Activated CD4-positive, alpha-beta T cell treated with anti-CD3 and anti-CD28 coated beads for 48 hours (primary cell): Measurements from ENCODE around the gene CAMK2B.

Source experiments
- DNase-seq: peaks from one replicate; pipeline ENCODE4 v3.0.0-alpha.2; 2020

The CAMK2B gene

DNA sequence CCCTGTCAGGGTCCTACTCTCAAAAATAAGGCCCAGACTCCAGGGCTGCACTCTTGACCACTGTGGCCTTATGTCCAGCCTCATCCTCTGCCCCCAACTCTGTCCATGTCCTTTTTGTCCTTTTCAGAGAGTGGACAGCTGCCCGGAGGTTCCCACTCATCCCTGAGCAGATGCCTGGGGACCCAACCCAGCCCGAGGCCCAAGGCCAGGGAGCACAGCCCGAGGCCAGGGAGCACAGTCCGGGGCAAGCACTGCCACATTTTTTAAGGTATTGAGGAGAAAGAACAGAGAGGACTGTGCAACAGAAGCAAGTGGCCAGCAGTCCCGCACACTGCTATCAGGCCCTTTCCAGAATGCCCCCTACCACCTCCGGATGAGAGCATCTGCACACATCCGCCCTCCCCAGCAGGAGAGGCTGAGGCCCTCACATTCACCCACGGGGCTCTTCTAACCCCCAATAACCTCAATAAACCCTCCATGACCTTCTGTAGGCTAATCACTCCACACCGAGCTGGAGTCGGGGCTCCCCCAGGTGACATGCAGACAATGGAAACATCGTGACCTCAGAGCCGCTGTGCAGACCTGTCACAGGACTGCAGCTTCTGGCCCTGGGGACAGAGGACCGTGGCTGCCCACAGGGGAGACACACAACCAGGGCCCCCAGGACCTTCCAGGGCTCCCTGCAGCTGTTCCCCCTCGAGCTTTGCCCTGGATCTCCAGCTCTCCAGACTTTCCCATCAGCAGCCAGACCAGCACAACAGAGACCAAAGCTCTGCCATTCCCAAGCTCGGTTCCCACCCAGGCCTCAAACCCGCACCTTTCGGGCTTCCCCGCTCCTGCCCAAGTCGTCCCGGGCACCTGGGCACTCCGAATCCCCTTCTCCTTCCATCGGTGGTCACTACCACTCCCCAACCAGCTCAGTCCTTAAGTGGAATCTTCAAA lies 51.4 kb downstream of the CAMK2B start:
- no peak for DNase-seq

DNA sequence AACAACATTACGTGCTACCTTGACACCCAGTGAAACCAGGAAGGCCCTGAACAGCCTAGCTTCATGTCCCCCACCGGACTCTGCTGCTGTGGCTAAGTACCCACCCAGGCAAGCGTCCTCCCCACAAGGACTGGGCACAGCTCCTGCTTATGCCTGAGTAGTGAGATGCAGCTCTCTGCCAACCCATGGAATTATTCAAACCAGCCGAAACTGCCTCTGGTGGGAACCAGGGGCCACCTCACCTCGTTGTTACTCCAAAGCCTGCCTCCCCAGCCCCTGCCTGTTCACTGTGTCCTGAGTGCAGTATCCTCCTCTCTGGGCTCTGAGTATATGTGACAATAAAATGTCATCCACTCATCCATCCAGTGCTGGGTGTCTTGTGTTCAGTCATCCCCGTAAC lies 52.4 kb downstream of the CAMK2B start:
- no peak for DNase-seq

DNA sequence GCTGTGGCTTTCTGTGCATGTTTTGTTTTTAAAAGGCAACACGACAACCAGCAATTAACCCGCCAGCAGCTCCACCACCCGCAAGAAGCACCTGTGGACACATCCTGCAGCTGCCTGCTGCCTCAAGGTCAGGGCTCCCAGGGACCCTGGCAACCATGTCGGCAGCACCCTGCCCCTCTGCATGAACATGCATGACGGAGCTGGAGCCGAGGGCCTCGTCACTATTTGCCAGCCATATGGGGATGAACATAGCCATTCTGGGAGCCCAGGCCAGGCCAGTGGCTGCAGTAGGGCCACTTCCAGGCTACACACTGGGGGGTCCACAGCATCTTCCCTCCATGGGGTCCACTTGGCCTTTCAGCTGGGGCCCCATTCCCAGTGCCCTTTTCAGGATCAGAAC lies 52.9 kb downstream of the CAMK2B start:
- DNase-seq: no peak

DNA sequence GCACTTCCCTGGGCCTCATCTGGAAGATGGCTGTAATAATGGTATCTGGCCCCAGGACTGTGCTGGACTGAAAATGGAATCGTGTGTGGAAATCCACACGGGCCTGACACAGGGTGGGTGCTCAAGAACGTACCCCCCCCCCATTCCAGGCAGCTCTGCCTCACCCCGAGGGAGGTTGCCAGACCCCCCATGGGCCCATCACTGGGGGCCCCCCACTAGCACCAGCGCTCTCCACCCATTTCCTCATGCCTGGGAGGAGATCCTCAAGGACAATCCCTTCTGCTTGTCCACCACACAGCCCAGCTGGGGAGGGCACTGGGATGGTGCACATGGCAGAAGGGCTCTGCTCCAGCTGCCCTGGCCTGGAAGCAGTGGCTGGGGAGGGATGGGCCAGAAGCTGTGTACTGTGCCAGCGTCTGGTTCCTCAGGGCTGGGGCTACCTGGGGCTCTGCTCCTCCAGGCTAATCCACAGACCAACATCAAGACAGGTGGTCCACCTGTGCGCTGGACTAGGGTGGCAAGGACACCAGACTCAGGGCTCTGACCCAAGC lies 55.4 kb downstream of the CAMK2B start:
- no peak for DNase-seq

DNA sequence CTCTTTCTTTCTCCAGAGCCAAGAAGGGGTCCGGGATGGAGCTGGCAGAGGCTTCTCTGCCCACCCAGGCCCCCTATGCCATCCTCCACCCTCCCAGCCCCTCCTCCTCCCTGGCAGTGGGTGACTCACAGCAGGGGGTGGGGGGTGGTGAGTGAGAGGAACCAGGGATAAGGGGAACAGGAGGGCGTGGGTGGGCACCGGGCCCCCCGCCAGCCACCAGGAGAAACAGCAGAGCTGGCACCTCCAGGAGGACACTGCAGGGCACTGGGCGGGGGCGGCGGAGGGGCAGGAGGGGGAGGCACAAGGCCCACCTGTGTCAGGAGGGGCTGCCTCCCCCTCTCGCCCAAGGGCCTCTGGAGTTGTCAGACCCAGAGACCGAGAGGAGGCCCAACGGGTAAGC lies 56.0 kb downstream of the CAMK2B start:
- DNase-seq: no peak

DNA sequence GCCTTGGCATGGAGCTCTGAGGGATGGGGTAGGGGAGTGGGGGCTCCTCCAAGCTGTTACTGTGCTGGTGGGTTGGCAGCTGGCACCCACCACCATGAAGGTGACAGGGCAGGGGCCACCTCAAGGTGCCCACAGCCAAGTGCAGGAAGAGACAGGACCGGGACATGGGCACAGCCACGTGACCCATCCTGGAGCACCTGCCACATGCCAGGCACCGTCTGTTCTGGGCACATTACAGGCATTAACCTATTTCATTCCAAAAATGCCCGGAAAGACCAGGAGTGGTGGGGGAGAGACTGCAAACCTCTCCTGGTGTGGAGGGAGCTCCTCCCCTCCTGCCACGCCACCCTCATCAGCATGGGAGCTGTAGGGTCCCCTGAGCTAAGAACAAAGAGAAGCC lies 56.7 kb downstream of the CAMK2B start:
- no peak for DNase-seq

DNA sequence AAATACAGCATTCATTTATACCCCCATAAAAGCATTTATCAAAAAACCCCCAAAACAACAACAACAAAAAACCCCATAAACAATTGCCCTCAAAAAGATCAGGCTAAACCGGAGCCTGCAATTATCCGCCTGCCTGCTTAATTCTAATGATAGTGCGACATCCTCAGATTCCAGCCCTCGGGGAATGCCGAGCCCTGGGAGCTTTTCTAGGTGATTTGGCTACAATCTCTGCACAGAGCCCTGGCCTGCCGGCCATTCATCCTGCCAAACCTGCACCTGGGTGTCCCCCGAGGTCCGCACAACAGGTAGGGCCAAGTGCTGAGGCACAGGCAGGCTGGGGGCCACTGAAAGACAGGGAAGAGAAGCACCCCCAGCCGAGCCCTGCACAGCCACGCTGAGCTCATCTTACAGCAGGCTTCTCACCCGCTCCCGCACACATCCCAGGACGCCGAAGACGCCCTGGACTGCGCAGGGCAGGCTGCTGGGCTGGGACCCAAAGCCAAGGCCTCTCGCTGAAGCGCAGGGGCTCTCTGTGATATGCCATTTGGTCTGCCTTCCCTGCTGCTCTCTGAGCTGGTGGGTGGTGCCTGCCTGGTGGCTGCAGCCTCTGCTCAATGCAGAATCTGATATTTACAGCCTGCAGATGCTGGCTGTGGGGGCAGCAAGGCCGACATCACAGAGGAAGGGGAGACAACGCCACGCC lies 57.5 kb downstream of the CAMK2B start:
- DNase-seq: no peak

DNA sequence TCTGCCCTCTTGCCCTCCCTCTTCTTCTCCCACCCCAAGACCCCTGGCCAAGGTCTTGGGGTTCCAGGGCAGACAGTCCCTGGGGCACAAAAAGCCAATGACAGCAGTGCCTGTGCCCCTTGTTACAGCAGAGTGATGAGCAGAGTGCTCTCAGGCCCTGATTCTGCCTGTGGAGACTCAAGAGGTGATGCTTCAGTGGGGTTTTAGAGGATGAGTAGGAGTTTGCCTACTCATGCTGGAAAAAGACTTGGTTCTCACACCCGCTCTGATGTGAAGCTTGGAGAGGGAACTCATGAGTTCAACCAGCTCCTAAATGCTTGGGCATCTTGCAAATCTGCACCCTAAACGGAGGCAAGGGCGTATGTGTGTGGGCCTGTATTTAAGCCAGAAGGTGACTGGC lies 58.2 kb downstream of the CAMK2B start:
- DNase-seq: no peak

DNA sequence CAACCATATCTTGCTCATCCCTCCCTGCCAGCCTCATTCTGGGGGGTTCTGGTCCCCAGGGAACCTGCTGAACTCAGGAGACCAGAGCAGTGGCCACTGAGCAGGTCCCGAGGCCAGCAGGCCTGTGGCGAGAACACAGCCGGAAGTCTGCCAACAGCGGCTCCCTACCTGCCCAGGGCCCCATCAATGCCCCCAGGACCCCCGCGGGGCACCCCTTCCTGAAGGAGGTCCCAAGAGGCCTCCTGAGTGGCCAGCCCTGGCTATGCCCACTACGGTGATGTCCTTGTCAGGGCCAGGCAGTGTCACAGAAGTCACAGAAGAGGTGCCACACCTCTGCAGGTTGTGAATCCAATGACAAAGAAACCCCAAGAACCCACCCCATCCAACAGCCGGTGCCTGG lies 58.9 kb downstream of the CAMK2B start:
- DNase-seq: no peak

DNA sequence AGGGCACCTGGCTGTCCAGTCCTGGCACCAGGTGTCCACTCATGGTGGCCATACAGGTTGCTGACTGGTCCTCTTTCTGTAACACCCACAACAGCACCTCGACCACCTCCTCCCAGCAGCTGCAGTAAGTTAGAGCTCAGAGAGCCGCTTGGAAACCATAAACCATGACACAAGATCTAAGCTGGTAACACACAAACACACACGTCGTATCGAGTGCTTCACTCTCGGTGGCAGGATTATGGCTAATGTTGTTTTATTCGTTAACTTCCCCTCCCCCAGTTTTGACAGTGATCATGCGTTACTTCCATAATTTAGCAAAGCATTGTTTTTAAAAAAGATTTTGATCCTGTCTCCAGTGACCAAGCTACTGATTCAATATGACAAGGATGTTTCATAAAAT lies 59.7 kb downstream of the CAMK2B start:
- no peak for DNase-seq

DNA sequence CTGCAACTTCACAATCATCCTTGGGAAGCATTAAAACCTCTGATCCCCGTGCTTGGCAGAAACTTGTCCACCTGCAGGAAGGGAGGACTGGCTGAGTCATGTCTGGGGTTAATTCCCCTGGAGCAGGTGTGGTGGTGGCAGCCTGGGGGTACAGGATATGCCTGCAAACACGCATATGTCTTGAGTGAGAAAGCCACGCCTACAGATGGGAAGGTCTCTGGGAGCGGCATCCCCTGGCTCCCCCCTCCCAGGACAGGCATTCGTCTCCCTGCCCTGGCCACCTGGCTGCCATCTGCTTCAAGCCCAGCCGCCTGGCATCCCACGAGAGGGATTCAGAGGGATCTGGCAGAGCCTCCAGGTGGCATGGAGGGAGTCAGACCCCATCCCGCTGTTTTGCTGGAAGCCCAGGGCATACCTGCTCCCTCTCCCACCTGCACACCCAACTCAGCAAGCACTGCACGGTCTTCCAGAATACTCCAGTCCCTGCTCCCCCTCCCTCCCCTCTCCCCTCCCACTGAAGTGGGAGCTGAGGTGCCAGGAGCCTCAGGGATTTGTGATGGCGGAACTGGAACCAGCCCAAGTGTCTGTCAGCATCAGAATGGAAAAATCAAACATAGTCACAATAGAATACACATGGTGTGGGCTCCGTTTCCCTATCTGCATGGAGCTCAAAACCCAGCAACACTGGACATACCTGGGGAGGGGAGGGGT lies 61.0 kb downstream of the CAMK2B start:
- no peak for DNase-seq

DNA sequence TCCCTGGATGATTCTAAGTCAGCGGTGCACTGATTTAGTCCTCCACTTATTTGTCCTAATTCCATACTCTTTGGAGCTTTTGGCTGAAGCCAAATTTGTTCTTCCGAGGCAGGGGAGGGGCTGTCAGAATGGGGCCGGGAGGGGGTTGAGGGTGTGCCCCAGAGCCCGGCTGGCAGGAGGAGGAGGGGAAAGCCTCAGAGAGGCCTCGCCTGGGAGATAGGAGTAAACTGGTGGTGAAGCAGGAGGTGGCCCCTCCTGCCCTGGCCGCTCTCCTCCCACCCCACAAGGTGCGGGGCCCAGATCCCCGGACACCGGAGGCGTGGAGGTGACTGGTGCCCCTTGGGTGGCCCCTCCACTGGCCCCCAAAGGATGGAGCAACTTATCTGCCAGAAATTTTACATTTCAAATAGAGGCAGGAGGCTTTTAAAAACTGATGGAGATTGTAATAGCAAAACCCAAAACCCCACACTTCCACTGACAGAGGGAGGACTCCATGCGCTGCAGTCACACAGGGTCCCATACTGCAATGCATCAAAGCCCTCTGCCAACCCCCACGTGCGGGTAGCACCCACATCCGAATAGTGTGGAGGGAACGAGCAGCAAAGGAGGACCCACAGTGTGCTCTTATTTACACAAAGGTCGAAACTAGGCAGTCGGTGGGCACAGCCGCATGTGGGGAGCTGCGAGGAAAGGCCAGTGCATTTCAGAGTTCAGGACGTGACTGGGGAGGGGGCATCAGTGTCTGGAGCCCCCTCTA lies 61.9 kb downstream of the CAMK2B start:
- DNase-seq: no peak

DNA sequence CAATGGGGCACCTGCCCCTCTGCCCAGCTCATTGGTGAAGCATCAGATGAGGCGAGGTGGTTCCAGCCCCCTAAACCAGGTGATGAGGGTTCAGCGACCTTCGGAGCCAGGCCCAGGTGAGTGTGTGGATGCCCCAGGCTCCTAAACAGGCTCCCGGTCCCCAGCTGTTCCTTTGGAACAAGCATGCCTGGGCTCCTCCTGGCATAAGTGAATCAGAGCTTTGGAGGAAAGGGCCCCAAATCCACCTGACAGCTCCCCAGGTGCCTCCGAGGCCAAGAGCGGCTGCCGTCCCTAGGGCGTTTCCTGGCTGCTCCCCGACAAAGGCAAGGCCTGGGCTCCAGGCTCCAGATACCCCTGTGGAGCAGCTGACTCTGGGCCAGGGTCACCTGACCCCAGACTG lies 63.4 kb downstream of the CAMK2B start:
- no peak for DNase-seq

DNA sequence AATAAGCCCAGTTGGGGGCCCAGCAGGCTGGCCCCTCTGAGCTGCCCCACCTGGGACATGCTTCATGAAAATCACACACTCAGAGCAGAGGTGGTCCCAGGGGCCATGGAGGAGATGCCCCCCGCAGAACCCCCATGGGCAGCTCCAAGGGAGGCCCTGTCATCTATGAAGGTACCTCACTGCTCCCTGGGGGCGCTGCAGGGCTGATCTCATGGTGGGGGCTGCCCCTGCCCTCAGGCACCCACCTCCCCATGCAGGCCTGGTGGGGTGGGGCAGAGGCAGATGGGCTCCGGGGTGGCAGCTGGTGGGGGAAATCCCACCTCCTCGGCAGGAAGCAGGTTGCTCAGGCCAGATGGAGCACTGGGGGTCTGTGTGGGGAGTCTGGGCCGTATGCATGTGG lies 64.2 kb downstream of the CAMK2B start:
- no peak for DNase-seq

DNA sequence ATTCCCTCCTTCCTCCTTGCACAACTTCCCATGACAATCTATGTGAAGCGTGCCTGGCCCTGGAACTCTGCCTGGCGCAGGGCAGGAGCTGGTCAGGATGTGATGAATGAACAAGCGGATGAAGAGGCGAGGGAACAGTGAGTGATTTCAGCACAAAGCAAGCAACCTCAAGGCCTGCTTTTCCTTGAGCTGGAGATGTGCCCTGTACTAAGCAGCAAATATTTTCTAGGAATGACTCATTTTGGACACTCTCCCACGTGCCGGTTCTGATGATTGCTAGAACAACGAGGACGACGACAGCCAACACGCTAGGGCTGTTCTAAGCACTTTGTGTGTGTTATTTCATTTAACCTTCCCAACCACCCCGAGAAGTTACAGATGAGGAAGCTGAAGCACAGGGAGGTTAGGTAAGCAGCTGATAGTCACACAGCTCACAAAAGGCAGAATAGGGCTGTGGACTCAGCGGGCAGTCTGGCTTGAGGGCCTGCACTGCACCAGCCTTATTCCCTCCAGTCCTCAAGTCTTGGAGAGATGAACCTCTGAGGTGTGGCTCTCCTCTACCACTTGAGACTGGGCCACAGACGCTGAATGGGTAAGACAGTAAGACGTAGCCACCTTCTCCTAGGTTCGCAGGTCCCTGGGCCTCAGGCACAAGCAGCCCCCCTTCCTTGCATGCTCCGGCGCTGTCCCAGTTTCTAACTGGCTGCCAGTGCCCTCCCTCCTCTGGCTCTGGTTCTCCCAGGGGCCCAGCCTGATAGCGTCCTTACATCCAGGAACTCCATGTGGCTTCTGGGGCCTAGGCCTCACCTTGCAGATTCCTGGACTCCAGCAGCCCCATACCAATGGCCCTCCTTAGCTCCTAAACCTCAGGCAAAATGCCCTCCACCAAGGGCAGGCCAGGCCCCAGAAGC lies 65.6 kb downstream of the CAMK2B start:
- DNase-seq: peak; percentile 19

DNA sequence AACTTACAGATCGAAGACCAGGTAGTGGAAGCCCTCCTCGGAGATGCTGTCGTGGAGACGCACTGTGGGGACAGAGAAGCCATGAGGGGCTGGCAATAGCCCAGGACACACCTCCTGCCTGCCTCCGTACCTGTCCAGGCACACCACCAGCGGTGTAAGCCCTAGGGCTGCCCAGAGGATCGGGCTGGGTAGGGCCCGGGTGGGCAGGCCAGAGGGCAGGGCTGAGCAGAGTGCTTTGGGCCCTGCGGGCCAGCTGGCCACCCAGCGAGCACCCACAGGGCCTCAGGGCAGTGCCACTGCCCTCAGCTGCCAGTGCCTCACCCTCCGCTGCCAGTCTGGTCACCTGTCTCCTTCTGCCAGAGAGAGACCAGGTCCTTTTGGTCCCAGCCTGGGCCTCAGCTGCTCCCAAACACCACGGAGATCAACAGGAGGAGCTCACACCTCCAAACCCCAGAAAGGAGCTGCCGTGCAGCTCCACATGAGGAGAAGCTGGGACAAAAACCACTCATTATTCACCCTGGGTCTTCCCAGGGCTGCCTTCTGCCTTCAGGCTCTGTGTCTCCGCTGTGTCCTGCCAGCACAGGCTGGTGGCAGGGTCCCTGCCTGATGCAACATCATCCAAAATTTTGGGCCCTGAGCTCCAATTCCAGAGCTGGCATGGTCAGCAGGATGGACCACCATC lies 66.4 kb downstream of the CAMK2B start:
- no peak for DNase-seq

DNA sequence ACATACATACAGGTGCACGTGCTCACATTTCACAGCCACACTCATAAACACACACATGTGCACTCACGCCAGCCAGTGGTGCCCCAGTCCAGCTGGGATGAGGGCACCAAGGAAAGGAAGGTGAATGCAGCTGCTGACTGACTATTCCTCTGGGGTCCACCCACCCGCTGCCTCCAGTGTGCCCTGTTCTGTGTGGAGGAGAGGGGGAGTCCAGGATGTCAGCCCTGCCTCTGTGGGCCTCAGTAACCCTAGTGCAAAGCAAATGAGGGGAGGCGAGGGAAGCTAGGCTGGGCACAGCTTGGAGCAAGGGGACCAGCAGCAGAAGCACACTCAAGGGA lies 67.0 kb downstream of the CAMK2B start:
- DNase-seq: no peak

DNA sequence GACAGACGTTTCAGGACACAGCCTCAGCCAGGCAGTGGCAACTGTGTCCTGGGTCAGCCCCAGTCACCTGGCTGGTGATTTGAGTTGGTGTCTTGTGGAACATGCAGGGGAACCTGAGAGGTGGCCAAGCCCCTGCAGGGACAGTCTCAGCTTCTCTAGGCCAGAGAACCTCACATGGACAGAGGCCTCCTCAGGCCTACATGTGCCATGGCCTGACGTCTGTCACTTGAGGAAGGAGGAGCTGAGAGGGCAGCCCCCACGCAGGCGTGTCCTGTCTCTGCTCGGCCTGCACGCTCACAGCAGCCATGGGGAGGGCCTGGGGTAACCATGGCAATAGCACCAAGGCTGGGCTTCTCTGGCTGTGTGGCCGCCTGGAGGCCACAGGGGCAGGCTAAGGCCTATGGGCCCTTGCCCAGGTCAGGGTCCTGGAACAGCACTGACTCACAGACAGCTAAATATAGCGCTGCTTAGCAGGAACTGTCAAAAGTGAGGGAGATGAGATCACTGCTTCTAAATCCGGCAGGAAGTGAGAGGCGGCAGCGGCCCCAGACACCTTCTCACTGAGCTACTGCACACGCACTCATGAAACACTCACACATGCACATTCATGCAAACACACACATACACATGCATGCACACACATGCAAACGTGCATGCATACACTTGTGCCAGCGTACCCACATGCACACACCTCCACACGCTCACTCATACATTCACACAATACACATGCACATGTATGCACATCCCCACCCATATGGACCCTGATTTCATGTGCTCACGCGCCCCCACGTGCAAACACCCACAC lies 67.6 kb downstream of the CAMK2B start:
- DNase-seq: peak; percentile 86

DNA sequence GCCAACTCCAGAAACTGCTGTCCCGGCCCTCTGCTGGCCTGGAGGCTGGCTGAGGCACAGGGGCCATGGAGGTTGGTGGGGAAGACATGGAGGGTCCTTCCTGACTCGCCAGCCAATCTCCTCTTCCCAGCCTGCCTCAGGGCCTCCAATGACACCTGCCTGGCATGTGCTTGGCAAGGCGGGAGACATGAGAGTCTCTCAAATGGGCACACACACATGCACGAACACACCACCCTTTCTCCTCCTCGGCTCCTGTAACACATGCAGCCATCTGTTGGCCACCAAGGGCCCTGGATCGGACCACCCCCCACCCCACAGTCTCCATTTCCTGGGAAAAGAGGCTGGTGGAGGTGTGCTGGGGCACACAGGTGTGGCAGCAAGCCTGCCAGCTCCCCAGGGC lies 68.2 kb downstream of the CAMK2B start:
- no peak for DNase-seq

DNA sequence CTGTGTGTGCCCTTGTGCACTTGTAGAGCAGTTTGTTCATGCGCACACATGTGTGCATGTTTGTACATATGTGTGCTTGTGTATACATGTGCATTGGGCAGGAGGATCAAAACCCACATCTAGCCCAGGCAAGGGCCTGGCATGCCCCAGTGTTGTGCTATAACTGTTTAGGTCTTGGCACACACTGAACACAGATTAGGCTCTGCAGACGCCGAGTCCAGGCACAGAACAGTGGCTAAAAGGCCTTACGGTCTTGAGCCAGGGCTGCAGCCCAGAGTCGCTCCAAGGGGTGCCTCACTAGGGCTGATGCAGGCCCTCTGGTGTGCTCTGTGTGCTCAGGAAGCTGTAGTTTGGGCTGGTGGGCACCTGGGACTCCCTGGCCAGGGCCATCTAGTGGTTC lies 68.9 kb downstream of the CAMK2B start:
- DNase-seq: no peak
